MM.1S (cell line): ENCODE data around the gene NFATC1.

Experiments used
- EZH2 ChIP-seq: fragments of 300-600 bp; sonication (generic); optimal IDR thresholded peaks from 2 replicates; pipeline ENCODE3; 2017; ENCODE audit warnings: low read depth, mild to moderate bottlenecking, antibody characterized with exemption, low read length, mixed read lengths
- EZH2phosphoT487 ChIP-seq: fragments of 300-600 bp; sonication (generic); IDR thresholded peaks from 2 replicates; pipeline ENCODE4 v1.6.1; 2018; ENCODE audit warnings: antibody characterized with exemption, low read length
- TF ChIP-seq, protein P1 (sequence below): fragments of 300-600 bp; sonication (generic); IDR thresholded peaks from 2 replicates; pipeline ENCODE4 v1.5.1; 2016; ENCODE audit warnings: antibody characterized with exemption, low read length, mixed read lengths

DNA sequence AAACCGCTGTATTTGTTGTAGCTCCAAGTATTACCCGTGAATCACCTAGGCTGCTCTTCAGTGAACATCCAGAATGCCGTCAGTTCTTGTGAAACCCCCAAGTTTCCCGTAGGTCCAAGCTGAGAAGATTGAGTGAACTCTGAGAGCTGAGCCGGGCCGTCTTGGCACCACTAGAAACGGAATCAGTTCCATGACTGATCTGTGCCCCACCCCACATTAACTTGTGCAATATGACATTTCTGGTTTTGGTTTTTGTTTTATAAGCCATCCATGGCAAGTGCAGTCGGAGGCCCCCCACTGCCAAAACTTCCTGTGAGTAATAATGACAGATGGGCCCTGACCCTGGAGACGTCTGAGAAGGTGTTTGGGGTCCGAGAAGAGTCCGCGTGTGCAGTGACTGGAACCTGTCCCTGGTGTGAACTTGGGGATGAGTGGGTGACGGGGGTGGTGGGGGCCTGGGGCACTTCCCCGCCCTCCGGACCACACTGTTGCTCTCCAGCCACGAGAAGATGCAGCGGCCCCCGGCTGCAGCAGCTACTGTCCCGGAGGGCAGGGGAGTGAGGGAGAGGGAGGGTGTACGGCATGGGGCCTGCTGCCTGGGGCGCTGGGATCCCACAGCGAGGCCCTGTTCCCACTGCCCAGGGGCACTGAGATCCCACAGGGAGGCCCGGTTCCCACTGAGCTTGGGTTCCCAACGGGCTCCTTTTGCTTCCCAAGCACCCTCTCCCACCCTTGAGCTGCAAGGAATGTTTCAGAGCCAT, 26.5 kb downstream of the NFATC1 start:
- TF ChIP-seq, protein P1, sequence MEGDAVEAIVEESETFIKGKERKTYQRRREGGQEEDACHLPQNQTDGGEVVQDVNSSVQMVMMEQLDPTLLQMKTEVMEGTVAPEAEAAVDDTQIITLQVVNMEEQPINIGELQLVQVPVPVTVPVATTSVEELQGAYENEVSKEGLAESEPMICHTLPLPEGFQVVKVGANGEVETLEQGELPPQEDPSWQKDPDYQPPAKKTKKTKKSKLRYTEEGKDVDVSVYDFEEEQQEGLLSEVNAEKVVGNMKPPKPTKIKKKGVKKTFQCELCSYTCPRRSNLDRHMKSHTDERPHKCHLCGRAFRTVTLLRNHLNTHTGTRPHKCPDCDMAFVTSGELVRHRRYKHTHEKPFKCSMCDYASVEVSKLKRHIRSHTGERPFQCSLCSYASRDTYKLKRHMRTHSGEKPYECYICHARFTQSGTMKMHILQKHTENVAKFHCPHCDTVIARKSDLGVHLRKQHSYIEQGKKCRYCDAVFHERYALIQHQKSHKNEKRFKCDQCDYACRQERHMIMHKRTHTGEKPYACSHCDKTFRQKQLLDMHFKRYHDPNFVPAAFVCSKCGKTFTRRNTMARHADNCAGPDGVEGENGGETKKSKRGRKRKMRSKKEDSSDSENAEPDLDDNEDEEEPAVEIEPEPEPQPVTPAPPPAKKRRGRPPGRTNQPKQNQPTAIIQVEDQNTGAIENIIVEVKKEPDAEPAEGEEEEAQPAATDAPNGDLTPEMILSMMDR: no peak
- no peak for TF ChIP-seq EZH2
- TF ChIP-seq EZH2phosphoT487: no peak
